ENCODE results near the gene TEX13D.
"Not testable (repeated sequence)": the region's sequence is repeated elsewhere in the genome, so short reads cannot be mapped to it uniquely, and the experiment has no call there.

The TEX13D gene

GRCh38 chrX:124332481-124333424 lies at the start of gene TEX13D:
Gene TEX13D (plus strand): TSS chrX:124332660. CDS start chrX:124332918, 258 bp downstream.
- TF ChIP-seq GATA1 (IDR thresholded peaks at IDR 0.05; ENCODE audit: low read depth, low read length) = no peak
- TF ChIP-seq POLR2A (IDR thresholded peaks at IDR 0.05; ENCODE audit: low read length) = no peak
- no peak for DNase-seq

GRCh38 chrX:124289443-124289842 lies 43.0 kb upstream of the TEX13D start:
- no peak for TF ChIP-seq POLR2A (IDR thresholded peaks at IDR 0.05; ENCODE audit: low read length)
- no peak for TF ChIP-seq GATA1 (IDR thresholded peaks at IDR 0.05; ENCODE audit: low read depth, low read length)
- no peak for DNase-seq

- no peak for DNase-seq
- TF ChIP-seq GATA1 (IDR thresholded peaks at IDR 0.05; ENCODE audit: low read depth, low read length) (no peak), POLR2A (IDR thresholded peaks at IDR 0.05; ENCODE audit: low read length) (no peak)
Measured at GRCh38 chrX:124293810-124294209, 38.6 kb upstream of the TEX13D start.

- not testable (repeated sequence) for DNase-seq
Measured at GRCh38 chrX:124299323-124299722, 33.1 kb upstream of the TEX13D start.

- TF ChIP-seq GATA1 (IDR thresholded peaks at IDR 0.05; ENCODE audit: low read depth, low read length) (no peak), POLR2A (IDR thresholded peaks at IDR 0.05; ENCODE audit: low read length) (no peak)
Measured at GRCh38 chrX:124300405-124300804, 32.1 kb upstream of the TEX13D start.

GRCh38 chrX:124307253-124307907 lies 25.1 kb upstream of the TEX13D start:
- TF ChIP-seq GATA1 (IDR thresholded peaks at IDR 0.05; ENCODE audit: low read depth, low read length) (no peak), POLR2A (IDR thresholded peaks at IDR 0.05; ENCODE audit: low read length) (no peak)
- no peak for DNase-seq

More at GRCh38 chrX:124300405-124300804, 32.1 kb upstream of the TEX13D start:
- DNase-seq = no peak

GRCh38 chrX:124325732-124326131 lies 6.7 kb upstream of the TEX13D start:
- TF ChIP-seq POLR2A (IDR thresholded peaks at IDR 0.05; ENCODE audit: low read length) (no peak), GATA1 (IDR thresholded peaks at IDR 0.05; ENCODE audit: low read depth, low read length) (no peak)
- no peak for DNase-seq

GRCh38 chrX:124328765-124329164 lies 3.7 kb upstream of the TEX13D start:
- TF ChIP-seq GATA1 (IDR thresholded peaks at IDR 0.05; ENCODE audit: low read depth, low read length) (no peak), POLR2A (IDR thresholded peaks at IDR 0.05; ENCODE audit: low read length) (no peak)
- no peak for DNase-seq

GRCh38 chrX:124333862-124334261 lies 1.4 kb downstream of the TEX13D start:
- TF ChIP-seq GATA1 (IDR thresholded peaks at IDR 0.05; ENCODE audit: low read depth, low read length) (no peak), POLR2A (IDR thresholded peaks at IDR 0.05; ENCODE audit: low read length) (no peak)
- no peak for DNase-seq

GRCh38 chrX:124334555-124334954 lies 2.1 kb downstream of the TEX13D start:
- not testable (repeated sequence) for DNase-seq

GRCh38 chrX:124335598-124335997 lies 3.1 kb downstream of the TEX13D start:
- TF ChIP-seq GATA1 (IDR thresholded peaks at IDR 0.05; ENCODE audit: low read depth, low read length) (no peak), POLR2A (IDR thresholded peaks at IDR 0.05; ENCODE audit: low read length) (no peak)
- DNase-seq = no peak

GRCh38 chrX:124337916-124338315 lies 5.5 kb downstream of the TEX13D start:
- no peak for DNase-seq
- no peak for TF ChIP-seq GATA1 (IDR thresholded peaks at IDR 0.05; ENCODE audit: low read depth, low read length)
- no peak for TF ChIP-seq POLR2A (IDR thresholded peaks at IDR 0.05; ENCODE audit: low read length)

- DNase-seq = no peak
- TF ChIP-seq GATA1 (IDR thresholded peaks at IDR 0.05; ENCODE audit: low read depth, low read length) (no peak), POLR2A (IDR thresholded peaks at IDR 0.05; ENCODE audit: low read length) (no peak)
Measured at GRCh38 chrX:124338733-124339514, 6.5 kb downstream of the TEX13D start.
